ENCODE data around the gene NARS2. TPM values are rescaled to one million over a fixed set of nuclear protein-coding genes. Genes with fewer than 3 reads are reported as not detected.

Gene NARS2
- total RNA-seq, 1 donor from 2014 or later, result 25.5 TPM

DNA sequence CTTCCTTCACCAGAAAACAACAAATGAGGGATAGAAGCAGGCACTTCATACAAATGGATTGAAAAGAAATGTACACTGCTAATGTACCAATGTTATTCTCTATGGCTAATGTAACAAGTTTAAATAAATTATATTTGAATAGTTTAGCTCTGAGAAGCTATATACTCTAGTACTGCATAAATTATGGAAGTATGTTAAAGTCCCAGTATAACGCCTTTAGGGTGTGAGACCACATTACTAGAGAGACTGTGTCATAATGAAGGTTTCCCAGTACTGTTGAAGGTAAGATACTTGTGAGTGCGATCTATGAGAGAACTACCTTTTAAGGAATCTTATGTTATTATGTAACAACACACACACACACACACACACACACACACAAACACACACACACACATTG, 117.2 kb downstream of the NARS2 start:
- no peaks in the 10 kb centered on the region for H3K27me3 ChIP-seq (ENCODE audit: control insufficient read depth, insufficient read depth, low read length)
- H3K4me3 ChIP-seq (ENCODE audit: low read depth, low read length), result no peak overlapping the region
- TF ChIP-seq, protein P1, sequence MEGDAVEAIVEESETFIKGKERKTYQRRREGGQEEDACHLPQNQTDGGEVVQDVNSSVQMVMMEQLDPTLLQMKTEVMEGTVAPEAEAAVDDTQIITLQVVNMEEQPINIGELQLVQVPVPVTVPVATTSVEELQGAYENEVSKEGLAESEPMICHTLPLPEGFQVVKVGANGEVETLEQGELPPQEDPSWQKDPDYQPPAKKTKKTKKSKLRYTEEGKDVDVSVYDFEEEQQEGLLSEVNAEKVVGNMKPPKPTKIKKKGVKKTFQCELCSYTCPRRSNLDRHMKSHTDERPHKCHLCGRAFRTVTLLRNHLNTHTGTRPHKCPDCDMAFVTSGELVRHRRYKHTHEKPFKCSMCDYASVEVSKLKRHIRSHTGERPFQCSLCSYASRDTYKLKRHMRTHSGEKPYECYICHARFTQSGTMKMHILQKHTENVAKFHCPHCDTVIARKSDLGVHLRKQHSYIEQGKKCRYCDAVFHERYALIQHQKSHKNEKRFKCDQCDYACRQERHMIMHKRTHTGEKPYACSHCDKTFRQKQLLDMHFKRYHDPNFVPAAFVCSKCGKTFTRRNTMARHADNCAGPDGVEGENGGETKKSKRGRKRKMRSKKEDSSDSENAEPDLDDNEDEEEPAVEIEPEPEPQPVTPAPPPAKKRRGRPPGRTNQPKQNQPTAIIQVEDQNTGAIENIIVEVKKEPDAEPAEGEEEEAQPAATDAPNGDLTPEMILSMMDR (IDR thresholded peaks at IDR 0.05; ENCODE audit: insufficient read depth, low read length, poor library complexity, severe bottlenecking), result no peak
- no peak for DNase-seq (ENCODE audit: low read depth)
- no peaks in the 10 kb centered on the region for H3K36me3 ChIP-seq (ENCODE audit: control insufficient read depth, insufficient read depth, low read length)

DNA sequence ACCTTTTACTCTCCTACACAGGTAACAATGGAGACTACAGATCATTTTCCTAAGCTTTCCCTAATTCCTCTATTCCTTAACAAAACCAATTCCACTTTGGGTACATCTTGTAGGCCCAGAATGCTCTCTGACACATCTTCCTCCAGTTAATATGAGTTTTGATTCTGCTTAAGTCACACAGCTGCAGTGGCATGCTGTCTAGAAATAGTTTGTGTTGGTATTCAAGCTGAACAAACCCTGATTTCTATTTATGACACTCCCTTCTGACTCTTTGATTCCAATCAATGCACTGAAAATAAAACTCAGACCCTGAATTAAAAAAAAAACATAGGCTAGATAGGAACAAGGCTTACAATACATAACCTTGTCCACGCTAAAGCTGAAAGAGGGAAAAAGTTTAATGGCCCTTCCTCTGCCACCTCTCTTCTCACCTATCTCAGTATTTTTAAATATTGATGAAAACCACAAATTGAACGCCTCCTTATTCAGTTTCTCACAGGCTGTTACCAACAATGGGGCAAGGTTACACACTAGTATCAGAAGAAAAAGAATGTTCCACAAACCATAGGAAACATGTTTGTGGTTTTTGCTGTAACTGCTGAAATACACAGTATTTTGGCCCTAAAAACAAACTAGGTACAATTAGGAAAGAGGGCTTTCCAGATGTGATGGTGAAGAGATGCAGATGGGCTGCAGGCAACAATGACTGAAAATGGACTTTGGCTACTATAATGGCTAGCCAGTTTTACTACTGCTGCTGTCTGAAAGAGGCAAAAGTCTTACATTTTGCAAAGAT, 121.3 kb downstream of the NARS2 start:
- Histone ChIP-seq H3K4me3 (ENCODE audit: low read depth, low read length) (no peak overlapping the region), H3K36me3 (ENCODE audit: control insufficient read depth, insufficient read depth, low read length) (no peaks in the 10 kb centered on the region), H3K27me3 (ENCODE audit: control insufficient read depth, insufficient read depth, low read length) (no peaks in the 10 kb centered on the region)
- TF ChIP-seq, protein P1 (IDR thresholded peaks at IDR 0.05; ENCODE audit: insufficient read depth, low read length, poor library complexity, severe bottlenecking), result no peak
- DNase-seq (ENCODE audit: low read depth), result no peak

DNA sequence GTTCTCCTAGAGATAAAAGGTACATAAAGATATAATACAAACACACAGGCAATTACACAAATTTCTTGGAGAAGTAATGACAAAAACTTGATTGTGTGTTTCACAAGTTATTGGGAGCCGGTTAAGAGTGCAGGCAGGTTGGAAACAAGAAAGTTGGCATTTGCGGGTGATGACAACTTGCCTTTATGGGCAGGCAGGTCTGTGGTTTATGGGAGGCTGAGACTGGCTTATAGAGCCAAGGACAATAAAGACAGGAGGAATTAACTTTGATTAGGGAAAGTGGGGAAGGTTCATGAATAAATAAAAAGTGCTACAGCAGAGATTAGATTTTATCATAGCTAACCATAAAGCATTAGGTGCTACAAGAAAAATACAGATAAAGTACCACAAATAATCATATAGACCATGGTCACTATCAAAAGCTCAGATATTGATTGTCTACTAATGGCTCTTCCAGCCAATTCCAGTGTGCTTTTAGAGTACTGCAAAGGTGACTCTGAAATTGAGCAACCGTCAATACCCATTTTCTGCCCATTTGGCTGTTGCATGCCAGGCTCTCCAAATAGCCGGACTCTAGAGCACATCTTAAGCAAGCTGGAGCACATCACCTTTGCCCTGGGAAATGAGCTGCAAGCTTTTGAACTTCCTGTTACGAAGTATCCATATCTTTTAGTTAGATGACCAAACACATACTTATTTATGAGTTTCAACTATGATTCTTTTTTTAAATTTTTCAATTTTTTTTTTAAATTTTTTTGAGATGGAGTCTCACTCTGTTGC, 123.1 kb downstream of the NARS2 start:
- Histone ChIP-seq H3K27me3 (ENCODE audit: control insufficient read depth, insufficient read depth, low read length) (no peaks in the 10 kb centered on the region), H3K36me3 (ENCODE audit: control insufficient read depth, insufficient read depth, low read length) (no peaks in the 10 kb centered on the region), H3K4me3 (ENCODE audit: low read depth, low read length) (no peak overlapping the region)
- no peak for DNase-seq (ENCODE audit: low read depth)
- TF ChIP-seq, protein P1 (IDR thresholded peaks at IDR 0.05; ENCODE audit: insufficient read depth, low read length, poor library complexity, severe bottlenecking), result no peak

DNA sequence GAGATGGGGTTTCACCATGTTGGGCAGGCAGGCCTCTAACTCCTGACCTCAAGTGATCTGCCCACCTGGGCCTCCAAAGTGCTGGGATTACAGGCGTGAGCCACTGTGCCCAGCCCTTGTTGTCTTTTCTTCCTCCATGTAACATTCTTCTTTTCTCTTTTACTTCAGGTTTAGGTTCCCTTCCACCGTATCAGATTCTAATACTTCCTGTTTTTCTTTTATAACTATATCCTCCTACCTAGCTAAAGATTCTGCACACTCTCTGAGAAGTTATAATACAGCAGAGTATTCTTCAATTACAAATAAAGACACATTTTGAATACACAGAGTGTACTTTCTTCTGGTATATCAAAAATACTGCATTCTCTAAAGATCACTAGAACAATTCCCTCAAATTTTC, 123.8 kb downstream of the NARS2 start:
- Histone ChIP-seq H3K27me3 (ENCODE audit: control insufficient read depth, insufficient read depth, low read length) (no peaks in the 10 kb centered on the region), H3K36me3 (ENCODE audit: control insufficient read depth, insufficient read depth, low read length) (no peaks in the 10 kb centered on the region), H3K4me3 (ENCODE audit: low read depth, low read length) (no peak overlapping the region)
- no peak for DNase-seq (ENCODE audit: low read depth)
- TF ChIP-seq, protein P1 (IDR thresholded peaks at IDR 0.05; ENCODE audit: insufficient read depth, low read length, poor library complexity, severe bottlenecking), result no peak

DNA sequence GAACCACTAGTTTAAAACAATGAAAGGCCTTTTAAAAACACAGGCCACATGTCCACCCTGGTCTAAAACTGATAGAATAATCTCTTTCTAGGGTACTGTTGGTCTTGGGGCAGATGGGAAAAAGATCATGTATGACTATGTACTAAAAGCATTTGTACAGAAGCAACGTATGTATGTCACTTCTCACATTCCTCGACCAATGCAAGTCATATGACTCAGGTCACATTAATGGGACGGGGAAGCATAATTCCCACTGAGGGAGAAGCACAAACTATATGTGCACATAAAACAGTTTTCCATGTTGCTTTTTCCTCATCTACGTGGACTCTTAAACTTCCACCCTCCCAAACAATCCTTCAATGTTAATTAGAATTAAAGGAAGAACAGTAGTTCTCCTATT, 124.8 kb downstream of the NARS2 start:
- TF ChIP-seq, protein P1 (IDR thresholded peaks at IDR 0.05; ENCODE audit: insufficient read depth, low read length, poor library complexity, severe bottlenecking), result no peak
- Histone ChIP-seq H3K4me3 (ENCODE audit: low read depth, low read length) (no peak overlapping the region), H3K36me3 (ENCODE audit: control insufficient read depth, insufficient read depth, low read length) (no peaks in the 10 kb centered on the region), H3K27me3 (ENCODE audit: control insufficient read depth, insufficient read depth, low read length) (no peaks in the 10 kb centered on the region)
- DNase-seq (ENCODE audit: low read depth), result no peak

Measured in kidney epithelial cell (primary cell).